22Rv1 (cell line): Measurements from ENCODE around the gene FRMD1.

Source experiments
- H3K27ac ChIP-seq: fragments of 450-650 bp; 2 replicates; pipeline ENCODE4 v1.5.1; 2017
- ZFX ChIP-seq: fragments of 450-650 bp; IDR thresholded peaks from 2 replicates; pipeline ENCODE4 v1.6.1; 2017; ENCODE audit warnings: antibody characterized with exemption, borderline replicate concordance
- TF ChIP-seq, protein P1 (sequence below): fragments of 450-650 bp; IDR thresholded peaks from 2 replicates; pipeline ENCODE4 v1.5.1; 2017; ENCODE audit warnings: mild to moderate bottlenecking

The FRMD1 gene

DNA sequence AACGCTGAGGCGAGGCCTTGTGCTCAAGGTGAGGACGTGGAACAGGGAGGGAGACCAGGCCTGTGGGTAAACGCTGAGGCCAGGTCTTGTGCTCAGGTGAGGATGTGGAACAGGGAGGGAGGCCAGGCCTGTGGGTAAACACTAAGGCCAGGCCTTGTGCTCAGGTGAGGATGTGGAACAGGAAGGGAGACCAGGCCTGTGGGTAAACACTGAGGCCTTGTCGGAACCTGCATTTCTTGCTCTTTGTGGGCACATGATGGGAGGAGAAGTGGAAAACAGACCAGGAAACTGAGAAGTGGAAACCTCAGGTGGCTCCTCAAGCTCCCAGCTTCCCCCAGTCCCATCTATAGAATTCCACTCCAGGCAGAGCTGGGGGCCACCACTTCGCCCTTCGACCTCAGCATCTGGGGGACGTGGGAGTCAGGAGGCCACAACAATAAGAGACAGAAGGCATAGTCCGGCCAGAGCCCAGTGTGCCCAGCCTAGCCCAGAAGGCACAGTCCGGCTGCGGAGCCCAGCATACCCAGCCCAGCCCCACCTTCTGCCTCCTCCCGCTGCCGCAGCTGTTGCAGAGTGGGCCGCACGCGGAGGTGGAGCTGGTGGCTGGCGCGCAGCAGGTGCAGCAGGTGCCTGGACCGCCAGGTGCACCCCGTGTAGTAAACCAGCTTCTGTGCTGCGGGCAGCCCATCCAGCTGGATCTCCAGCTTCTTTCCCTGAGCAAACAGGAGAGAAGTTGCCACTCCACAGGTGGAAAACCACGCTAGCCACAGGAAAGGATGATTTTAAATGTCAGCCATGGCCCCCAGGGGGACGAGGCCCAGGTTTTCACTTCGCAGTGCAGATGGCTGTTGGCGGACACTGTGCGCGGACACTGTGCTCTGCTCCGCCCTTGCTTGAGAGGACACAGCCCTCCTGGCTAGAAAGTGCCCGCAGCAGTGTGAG lies 17.5 kb downstream of the FRMD1 start:
- TF ChIP-seq ZFX: no peak
- TF ChIP-seq, protein P1, sequence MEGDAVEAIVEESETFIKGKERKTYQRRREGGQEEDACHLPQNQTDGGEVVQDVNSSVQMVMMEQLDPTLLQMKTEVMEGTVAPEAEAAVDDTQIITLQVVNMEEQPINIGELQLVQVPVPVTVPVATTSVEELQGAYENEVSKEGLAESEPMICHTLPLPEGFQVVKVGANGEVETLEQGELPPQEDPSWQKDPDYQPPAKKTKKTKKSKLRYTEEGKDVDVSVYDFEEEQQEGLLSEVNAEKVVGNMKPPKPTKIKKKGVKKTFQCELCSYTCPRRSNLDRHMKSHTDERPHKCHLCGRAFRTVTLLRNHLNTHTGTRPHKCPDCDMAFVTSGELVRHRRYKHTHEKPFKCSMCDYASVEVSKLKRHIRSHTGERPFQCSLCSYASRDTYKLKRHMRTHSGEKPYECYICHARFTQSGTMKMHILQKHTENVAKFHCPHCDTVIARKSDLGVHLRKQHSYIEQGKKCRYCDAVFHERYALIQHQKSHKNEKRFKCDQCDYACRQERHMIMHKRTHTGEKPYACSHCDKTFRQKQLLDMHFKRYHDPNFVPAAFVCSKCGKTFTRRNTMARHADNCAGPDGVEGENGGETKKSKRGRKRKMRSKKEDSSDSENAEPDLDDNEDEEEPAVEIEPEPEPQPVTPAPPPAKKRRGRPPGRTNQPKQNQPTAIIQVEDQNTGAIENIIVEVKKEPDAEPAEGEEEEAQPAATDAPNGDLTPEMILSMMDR: no peak

DNA sequence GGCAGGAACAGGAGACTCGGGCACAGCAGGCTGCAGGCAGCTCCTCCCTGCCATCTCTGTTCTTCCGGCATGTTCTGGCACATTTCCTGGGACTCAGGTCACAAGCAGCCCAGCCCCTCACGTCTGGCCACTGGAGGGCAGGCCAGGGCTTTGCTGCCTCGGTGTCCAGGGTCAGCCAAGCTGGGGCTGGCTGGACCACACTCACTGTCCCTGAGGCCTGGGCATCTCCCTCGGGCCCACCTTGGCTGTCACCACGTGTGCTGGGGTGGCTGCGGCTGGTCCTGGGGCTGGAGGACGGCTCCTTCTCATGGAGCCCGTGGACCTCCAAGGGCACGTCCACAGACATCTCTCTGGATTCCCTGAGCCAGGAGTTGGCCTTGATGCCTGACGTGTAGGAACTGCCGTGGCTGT lies 18.5 kb downstream of the FRMD1 start:
- no peak overlapping the region for H3K27ac ChIP-seq
- TF ChIP-seq, protein P1: peak; percentile 65
- TF ChIP-seq ZFX: no peak

More for the DNA sequence above, 17.5 kb downstream of the FRMD1 start:
- H3K27ac ChIP-seq: no peak overlapping the region

DNA sequence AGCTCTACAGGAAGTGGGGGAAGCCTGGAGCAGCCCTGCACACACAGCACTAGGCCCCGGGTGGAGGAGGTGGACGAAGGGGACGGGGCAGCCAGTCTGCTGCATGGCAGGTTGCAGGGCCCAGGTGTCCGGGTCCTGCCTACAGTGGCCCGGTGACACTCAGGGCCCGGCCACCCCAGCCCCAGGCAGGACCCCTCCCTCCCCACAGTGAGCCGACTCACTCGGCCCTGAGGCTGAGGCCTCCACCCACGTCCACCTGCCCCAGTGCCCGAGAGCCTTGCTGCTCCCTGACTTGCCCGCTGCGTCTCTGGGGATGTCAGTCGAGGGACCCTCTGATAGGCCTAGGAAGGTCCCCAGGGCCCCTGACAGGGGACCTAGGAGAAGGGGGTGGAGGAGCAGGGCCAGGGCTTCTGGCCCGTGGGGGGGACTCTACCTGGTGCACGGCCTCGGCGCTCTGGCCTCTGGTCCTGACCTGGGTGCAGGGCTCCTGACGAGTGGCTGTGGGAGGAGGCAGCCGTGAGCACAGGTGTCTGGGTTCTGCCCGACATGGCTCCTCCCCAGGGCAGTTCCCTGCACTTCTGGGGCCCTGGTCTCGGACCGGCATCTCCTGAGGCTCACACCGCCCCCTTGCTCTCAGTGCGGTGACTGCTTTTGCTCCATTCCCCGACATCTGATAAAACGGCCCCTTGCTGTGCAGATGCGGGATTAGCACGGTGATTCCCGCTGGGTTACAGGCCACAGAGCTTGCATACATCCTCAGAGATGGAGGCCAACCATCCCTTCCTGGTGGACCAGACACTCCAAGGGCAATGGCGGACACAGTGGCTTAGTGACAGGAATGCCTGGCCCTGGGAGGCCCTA lies 20.1 kb downstream of the FRMD1 start:
- TF ChIP-seq, protein P1: no peak
- no peak for TF ChIP-seq ZFX
- no peak overlapping the region for H3K27ac ChIP-seq

DNA sequence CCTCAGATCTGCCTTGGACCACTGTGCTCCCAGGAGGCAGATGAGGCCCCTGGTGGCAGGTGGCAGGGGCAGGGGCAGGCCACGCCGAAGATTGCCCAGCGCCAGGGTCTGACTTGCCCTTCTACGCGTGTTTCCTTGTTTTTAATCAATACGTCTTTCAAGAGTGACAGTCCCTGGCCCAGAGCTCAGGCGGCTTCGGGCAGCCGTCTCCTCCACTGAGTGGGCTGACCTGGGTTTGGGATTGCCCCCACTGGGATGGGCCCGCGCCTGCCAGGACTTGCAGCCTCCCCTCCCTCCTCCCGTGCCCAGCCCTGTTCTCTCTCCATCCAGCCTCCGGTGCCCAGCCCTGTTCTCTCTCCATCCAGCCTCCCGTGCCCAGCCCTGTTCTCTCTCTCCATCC lies 21.2 kb downstream of the FRMD1 start:
- no peak for TF ChIP-seq ZFX
- TF ChIP-seq, protein P1: no peak
- H3K27ac ChIP-seq: no peak overlapping the region

DNA sequence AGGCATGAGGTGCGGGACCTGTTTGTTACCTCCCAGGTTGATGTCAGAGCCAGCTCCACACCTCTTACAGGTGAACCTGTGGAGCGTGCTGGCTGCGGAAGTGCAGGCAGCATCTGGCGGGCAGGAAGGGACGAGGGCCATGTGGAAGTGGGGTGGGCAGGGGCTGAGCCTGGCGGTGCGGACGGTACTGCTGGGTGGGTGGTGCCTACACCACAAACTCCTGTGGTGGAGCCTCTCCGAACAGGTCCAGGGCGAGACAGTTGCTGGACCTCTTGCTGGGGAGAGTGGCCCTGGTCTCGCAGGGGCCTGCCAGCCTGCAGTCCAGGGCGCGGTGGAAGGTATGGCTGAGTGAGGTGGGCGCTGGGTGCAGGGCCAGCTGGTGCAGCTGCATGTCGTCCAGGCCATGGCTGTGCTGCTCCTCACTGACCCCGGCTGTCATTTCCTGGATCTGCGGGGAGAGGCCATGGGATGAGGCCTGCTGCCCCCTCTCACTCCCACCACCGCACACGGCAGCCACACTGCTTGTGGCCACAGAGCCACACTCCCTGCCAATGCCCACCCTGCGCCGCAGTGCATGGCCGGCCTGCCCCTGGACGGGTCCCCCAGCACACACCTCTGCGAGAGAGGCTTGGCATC lies 22.0 kb downstream of the FRMD1 start:
- TF ChIP-seq, protein P1: no peak
- no peak for TF ChIP-seq ZFX
- H3K27ac ChIP-seq: no peak overlapping the region

DNA sequence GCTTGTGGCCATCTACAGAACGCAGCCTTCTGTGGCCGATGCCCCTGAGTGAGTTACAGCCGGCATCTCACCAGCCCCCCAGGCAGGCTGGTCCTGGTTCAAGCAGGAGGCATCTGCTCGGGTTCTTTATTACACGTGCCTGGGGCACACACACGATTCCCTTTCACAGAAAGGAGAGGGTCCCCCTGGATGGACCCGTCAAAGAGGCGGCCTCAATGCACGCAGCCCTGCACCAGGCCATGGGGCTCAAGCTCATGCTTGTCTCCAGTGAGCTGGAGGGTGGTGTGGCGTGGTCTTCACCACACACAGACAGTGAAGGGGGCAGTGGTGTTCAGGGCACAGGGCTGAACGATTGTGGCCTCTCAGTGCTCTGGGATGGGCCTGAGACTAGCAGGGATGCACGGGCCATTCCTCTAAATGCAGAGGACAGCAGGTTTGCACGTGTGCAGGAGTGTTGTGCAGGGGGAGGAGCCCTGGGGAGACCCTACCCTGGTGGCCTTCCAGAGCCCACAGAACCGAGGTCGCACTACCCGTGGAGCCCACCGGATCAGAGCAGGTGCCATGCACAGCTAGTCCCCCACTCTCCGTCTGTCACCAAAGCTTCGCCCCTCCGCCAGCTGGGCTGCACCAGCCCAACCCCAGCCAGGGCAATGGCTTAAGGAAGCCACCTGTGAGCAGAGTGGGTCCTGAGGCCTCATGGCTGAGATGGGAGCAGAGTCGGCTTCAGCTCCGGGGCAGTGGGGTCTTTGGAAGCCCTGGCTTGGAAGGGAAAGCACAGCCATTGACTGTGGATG lies 23.1 kb downstream of the FRMD1 start:
- TF ChIP-seq, protein P1: no peak
- TF ChIP-seq ZFX: no peak
- no peak overlapping the region for H3K27ac ChIP-seq
